Endodermal cell (in vitro differentiated cells): Measurements from ENCODE around the gene NUP98. TPM values are rescaled to one million over a fixed set of nuclear protein-coding genes. Genes with fewer than 3 reads are reported as not detected.
A peak's percentile ranks its signal among the peaks of the same experiment; 100 is the strongest.

ENCODE experiments used
- DNase-seq: peaks from one replicate; pipeline ENCODE4 v3.0.0-alpha.2; 2017
- H3K27ac ChIP-seq: 2 replicates; pipeline ENCODE4 v1.5.1; 2013; ENCODE audit warnings: mild to moderate bottlenecking, low read depth, low read length, moderate library complexity
- H3K27me3 ChIP-seq: 2 replicates; pipeline ENCODE4 v1.6.1; 2013; ENCODE audit warnings: mild to moderate bottlenecking, low read length, moderate library complexity; ENCODE audit not compliant: insufficient read depth, control insufficient read depth, poor library complexity, severe bottlenecking
- H3K36me3 ChIP-seq: 2 replicates; pipeline ENCODE4 v1.7.0; 2013; ENCODE audit warnings: mild to moderate bottlenecking, low read length, moderate library complexity; ENCODE audit not compliant: control insufficient read depth, insufficient read depth
- H3K4me1 ChIP-seq: one replicate; pipeline ENCODE4 v1.7.0; 2013; ENCODE audit warnings: low read length; ENCODE audit not compliant: control insufficient read depth, insufficient read depth
- H3K4me3 ChIP-seq: 2 replicates; pipeline ENCODE4 v1.5.1; 2013; ENCODE audit warnings: mild to moderate bottlenecking, low read length, moderate library complexity
- H3K9ac ChIP-seq: 2 replicates; pipeline ENCODE4 v1.6.1; 2013; ENCODE audit warnings: mild to moderate bottlenecking, low read length, moderate library complexity; ENCODE audit not compliant: poor library complexity, severe bottlenecking; ENCODE audit errors: extremely low read depth
- H3K9me3 ChIP-seq: 2 replicates; pipeline ENCODE4 v1.6.1; 2013; ENCODE audit warnings: mild to moderate bottlenecking, low read length, moderate library complexity; ENCODE audit not compliant: control insufficient read depth
- H3K27ac Mint-ChIP-seq: 2 replicates; pipeline ENCODE4 v1.8.0; 2020; ENCODE audit warnings: mixed read lengths
- H3K27me3 Mint-ChIP-seq: 2 replicates; pipeline ENCODE4 v1.8.0; 2021; ENCODE audit warnings: mild to moderate bottlenecking, mixed read lengths; ENCODE audit not compliant: insufficient read depth
- H3K36me3 Mint-ChIP-seq: 2 replicates; pipeline ENCODE4 v1.8.0; 2020; ENCODE audit warnings: low read depth, mixed read lengths
- H3K4me1 Mint-ChIP-seq: 2 replicates; pipeline ENCODE4 v1.8.0; 2020; ENCODE audit warnings: mixed read lengths
- H3K4me3 Mint-ChIP-seq: 2 replicates; pipeline ENCODE4 v1.8.0; 2020; ENCODE audit warnings: mild to moderate bottlenecking, moderate library complexity, mixed read lengths
- H3K9me3 Mint-ChIP-seq: 2 replicates; pipeline ENCODE4 v1.8.0; 2020; ENCODE audit warnings: mild to moderate bottlenecking, mixed read lengths
- WGBS, 2 experiments: methylation state at CpG; one replicate each; pipeline versions ENCODE4 v1.1.5 to v1.1.7; 2013; ENCODE audit warnings: missing lambda C conversion rate in 2 of 2, mixed read lengths in 1 of 2; ENCODE audit not compliant: insufficient coverage in 1 of 2, insufficient read length in 1 of 2; 5-methylcytosine and 5-hydroxymethylcytosine counted together
- total RNA-seq, 2 donors: library from RNA; stranded (reverse); fragmentation: NEBNext Ultra II Directional in 1 of 2; extraction: Animal tissue kit (Norgen Biotek cat#: 25700) in 1 of 2; gene quantifications; 2 replicates in 1 of 2; 3 replicates in 1 of 2; pipeline ENCODE4 v1.2.1, GENCODE V29; 2021
- TF ChIP-seq, protein P1 (sequence below): fragments of 200-600 bp; sonication (generic); conservative IDR thresholded peaks from 2 replicates; pipeline ENCODE4 v1.5.0; 2021; ENCODE audit warnings: antibody characterized with exemption, mild to moderate bottlenecking

Gene NUP98
- total RNA-seq, 2 donors from 2014 or later = 81.6 to 92.6 TPM

- 86 to 94% methylated on average over 3 of the region's 3 CpGs for WGBS, 2 experiments
Measured at GRCh38 chr11:3810446-3810845, 13.1 kb upstream of the NUP98 start.

DNA sequence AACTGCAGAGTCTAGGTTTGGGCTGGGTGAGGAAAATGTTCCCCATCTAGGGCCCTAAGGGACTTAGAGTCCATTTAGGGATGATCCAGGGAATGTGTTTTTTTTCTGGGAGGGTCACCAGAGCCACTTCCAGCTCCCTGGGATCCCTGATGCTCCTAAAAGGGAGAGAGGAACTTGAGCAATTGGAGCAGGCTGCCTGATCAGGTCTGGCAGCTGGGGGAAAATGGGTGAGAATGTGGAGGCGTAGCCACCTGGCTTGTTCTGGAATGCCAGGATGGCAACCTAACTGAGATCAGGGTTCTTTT lies 12.2 kb upstream of the NUP98 start:
- H3K36me3 Mint-ChIP-seq = peaks cover 7% of the 10 kb centered on the region
- H3K4me3 Mint-ChIP-seq = no peak overlapping the region
- Histone ChIP-seq H3K9ac (no peak overlapping the region), H3K27me3 (no peaks in the 10 kb centered on the region), H3K27ac (no peak overlapping the region), H3K9me3 (no peaks in the 10 kb centered on the region), H3K4me3 (peak overlapping the region; percentile 91), H3K4me1 (no peaks in the 10 kb centered on the region), H3K36me3 (no peaks in the 10 kb centered on the region)
- no peaks in the 10 kb centered on the region for H3K9me3 Mint-ChIP-seq
- 96% methylated on average over 1 of the region's 1 CpG; no CpG with 5 or more reads in 1 of the 2 experiments for WGBS, 2 experiments
- no peaks in the 10 kb centered on the region for H3K27me3 Mint-ChIP-seq
- peaks cover 8% of the 10 kb centered on the region for H3K4me1 Mint-ChIP-seq
- DNase-seq = peak; percentile 53
- TF ChIP-seq, protein P1, sequence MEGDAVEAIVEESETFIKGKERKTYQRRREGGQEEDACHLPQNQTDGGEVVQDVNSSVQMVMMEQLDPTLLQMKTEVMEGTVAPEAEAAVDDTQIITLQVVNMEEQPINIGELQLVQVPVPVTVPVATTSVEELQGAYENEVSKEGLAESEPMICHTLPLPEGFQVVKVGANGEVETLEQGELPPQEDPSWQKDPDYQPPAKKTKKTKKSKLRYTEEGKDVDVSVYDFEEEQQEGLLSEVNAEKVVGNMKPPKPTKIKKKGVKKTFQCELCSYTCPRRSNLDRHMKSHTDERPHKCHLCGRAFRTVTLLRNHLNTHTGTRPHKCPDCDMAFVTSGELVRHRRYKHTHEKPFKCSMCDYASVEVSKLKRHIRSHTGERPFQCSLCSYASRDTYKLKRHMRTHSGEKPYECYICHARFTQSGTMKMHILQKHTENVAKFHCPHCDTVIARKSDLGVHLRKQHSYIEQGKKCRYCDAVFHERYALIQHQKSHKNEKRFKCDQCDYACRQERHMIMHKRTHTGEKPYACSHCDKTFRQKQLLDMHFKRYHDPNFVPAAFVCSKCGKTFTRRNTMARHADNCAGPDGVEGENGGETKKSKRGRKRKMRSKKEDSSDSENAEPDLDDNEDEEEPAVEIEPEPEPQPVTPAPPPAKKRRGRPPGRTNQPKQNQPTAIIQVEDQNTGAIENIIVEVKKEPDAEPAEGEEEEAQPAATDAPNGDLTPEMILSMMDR = no peak
- H3K27ac Mint-ChIP-seq = no peak overlapping the region

More at GRCh38 chr11:3810446-3810845, 13.1 kb upstream of the NUP98 start:
- no peak overlapping the region for H3K4me3 ChIP-seq
- no peaks in the 10 kb centered on the region for H3K36me3 ChIP-seq
- no peak overlapping the region for H3K27ac Mint-ChIP-seq
- no peak overlapping the region for H3K9ac ChIP-seq
- TF ChIP-seq, protein P1 = no peak
- DNase-seq = no peak
- H3K9me3 Mint-ChIP-seq = no peaks in the 10 kb centered on the region
- no peak overlapping the region for H3K4me3 Mint-ChIP-seq
- no peak overlapping the region for H3K27ac ChIP-seq
- H3K4me1 Mint-ChIP-seq = peaks cover 8% of the 10 kb centered on the region
- no peaks in the 10 kb centered on the region for H3K9me3 ChIP-seq
- no peaks in the 10 kb centered on the region for H3K27me3 ChIP-seq
- no peaks in the 10 kb centered on the region for H3K27me3 Mint-ChIP-seq
- peaks cover 7% of the 10 kb centered on the region for H3K36me3 Mint-ChIP-seq
- no peaks in the 10 kb centered on the region for H3K4me1 ChIP-seq

DNA sequence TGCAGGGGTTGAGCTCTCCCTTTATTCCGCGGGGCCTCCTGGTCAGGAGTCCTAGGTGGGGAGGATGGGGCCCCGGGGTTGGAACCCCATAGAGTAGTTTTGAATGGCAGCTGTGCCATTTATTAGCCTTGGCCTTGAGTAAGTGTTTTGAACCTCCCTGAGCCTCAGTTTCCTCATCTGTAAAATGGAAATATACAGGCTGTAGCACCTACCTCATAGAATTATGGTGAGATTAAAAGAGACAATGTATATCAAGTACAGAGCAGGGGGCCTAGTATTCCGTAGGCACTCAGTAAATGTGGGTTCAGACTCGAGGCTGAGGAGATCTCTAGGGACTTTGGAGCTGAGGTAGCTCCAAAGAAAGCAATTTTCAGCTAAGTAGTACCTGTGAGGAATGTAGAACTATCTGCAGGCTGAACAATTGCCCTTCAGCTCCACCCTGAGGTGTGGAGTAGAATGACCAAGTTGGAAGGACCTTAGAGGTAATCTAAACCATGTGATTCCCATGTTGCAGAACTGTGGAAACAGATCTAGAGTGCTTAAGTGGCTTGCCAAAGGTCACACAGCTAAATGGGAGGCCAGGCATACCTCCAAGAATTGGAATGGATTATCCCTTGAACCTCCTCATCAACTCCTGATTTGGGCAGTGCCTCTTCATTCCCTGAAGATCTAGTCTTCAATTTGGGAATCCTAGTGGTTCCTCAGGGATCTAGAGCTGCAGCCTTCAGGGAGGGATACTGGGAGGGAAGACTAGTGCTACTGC lies 11.7 kb upstream of the NUP98 start:
- peak; percentile 79 for DNase-seq
- H3K27ac Mint-ChIP-seq = peak overlapping the region; percentile 78
- H3K36me3 Mint-ChIP-seq = peaks cover 7% of the 10 kb centered on the region
- H3K27ac ChIP-seq = no peak overlapping the region
- 21 to 32% methylated on average over 5 of the region's 5 CpGs for WGBS, 2 experiments
- TF ChIP-seq, protein P1 = peak; percentile 70
- H3K4me3 ChIP-seq = peak overlapping the region; percentile 91
- H3K9me3 ChIP-seq = no peaks in the 10 kb centered on the region
- H3K4me3 Mint-ChIP-seq = peak overlapping the region; percentile 88
- H3K9me3 Mint-ChIP-seq = no peaks in the 10 kb centered on the region
- H3K4me1 ChIP-seq = no peaks in the 10 kb centered on the region
- H3K27me3 ChIP-seq = no peaks in the 10 kb centered on the region
- no peaks in the 10 kb centered on the region for H3K36me3 ChIP-seq
- peak overlapping the region; percentile 28 for H3K9ac ChIP-seq
- H3K27me3 Mint-ChIP-seq = no peaks in the 10 kb centered on the region
- H3K4me1 Mint-ChIP-seq = peaks cover 8% of the 10 kb centered on the region
